ENCODE data around the gene POLR1E.
A peak's percentile ranks its signal among the peaks of the same experiment; 100 is the strongest.
"Not testable (repeated sequence)": the region's sequence is repeated elsewhere in the genome, so short reads cannot be mapped to it uniquely, and the experiment has no call there.

The POLR1E gene

DNA sequence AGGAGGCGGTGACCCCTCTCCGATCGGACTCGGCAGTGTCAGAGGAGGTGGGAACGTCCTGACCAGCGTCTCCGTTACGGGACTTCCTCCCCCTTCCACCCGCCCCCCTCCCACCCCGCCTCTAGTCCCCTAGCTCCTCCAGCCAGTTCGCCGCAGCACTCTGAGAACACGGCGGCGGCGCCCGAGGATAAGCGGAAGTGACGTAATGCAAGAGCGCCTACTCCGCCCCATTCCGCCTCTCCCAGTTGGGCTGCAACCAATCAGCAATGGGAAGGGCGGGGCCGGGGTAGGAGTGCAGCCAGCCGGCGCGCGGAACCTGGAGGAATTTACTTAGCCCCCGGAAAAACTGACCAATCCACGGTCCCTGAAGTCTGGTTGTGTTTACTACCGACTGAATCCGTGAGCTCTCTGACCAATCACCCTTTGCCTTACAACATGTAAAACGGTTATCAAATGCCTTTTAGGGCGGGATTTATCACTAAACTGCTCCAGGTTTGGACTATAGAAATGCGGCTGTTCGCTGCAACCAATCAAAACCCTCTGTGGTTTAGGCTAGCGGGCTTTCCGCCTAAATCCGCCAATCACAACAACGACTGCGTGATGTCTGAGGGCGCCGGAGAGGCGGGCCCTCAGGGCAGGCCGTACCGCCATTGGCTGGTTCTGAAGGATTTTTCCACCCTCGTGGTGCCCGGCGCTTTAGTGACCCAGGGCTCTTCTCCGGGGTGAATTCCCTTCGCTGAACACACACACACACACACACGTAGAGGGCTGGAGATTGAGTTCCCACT is 20.3 kb upstream of the POLR1E start, which contains the start of gene ZBTB5:
TSS of gene ZBTB5 (minus strand) at position 202 of the 788 bp plus-strand sequence. CDS start 22,899 bp downstream, outside the sequence.
- DNase-seq, result peak; percentile 97 to 99

DNA sequence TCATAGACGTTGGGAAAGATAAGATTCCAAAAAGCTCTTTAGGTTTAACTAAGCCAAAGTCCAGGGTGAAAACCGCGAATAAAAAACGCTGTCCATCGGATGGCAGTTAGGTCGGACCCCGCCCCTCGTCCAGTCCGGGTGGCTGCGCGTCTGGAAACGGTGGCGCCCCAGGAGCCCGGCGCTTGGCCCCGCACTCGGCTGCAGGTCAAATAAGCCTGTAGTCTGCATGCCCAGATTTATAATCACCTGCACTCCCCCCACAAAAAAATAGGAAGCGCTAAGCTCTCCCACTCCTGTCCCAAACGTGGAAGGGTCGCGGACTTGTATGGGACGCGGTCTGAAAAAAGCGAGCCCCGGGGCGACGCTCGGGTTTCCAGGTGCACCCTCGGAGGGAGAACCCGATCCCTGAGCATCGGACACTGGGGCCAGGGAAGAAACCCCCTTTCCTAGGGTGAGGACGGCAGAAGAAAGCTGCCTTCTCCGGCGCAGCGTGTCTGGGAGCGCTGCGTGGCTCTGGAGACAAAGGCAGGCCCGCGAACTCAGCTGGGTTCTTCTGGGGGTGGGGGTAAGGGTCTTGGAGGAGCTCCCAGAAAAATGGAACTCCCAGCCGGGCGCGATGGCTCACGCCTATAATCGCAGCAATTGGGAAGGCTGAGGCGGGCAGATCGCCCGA is 19.6 kb upstream of the POLR1E start:
- peak in 1 of 2 experiments; percentile 13 for DNase-seq

DNA sequence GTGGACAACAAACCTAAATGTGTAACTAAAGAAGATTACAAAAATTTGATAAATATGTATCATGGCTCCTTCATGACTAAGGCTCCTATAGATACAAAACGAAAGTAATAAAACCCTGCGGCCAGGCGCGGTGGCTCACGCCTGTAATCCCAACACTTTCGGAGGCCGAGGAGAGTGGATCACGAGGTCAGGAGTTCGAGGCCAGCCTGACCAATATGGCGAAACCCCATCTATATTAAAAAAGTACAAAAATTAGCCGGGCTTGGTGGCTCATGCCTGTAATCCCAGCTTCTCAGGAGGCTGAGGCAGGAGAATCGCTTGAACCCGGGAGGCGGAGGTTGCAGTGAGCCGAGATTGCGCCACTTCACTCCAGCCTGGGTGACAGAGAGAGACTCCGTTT is 18.2 kb upstream of the POLR1E start:
- not testable (repeated sequence) for DNase-seq

DNA sequence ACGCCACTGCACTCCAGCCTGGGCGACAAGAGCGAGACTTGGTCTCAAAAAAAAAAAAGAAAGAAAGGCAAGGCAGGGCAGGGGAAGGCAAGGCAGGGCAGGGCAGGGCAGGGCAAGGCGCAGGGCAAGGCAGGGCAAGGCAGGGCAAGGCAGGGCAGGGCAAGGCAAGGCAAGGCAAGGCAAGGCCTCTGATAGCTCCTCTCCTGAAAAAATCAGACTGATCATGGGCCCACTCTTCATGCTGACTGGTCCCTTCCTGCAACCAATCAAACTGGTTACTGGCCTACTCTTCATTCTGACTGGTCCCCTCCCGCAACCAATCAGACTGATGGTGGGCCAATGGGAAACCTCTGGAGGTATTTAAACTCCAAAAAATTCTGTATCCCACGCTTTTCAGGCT is 17.1 kb upstream of the POLR1E start:
- no peak for DNase-seq

DNA sequence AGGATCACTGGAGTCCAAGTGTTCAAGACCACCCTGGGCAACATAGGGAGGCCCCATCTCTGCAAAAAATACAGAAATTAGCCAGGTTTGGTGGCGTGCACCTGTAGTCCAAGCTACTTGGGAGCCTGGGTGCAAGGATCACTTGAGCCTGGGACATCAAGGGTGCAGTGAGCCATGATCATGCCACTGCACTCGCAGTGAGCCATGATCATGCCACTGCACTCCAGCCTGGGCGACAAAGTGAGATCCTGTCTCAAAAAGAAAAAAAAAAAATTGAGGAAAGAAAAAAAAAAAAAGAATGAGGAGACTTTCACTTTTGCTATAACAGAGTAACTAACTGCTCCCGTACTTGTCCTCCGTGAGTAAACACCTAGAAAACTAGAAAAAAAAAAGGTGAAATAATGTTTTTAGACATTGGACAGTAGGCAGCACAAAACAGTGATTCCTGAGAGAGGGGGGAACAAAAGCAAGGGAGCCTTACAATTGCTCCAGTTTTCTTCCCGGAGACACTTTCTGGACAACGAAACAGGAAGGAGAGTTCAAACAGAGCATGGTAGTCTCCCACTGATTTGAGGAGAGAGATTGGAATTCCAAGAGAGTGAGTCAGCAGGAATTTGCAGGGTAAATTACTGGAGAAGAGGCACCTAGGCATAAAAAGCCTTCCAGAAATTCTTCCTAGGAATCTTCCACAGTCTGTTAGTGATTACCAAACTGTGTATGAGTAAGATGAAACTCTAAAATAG is 13.6 kb upstream of the POLR1E start:
- no peak for DNase-seq

DNA sequence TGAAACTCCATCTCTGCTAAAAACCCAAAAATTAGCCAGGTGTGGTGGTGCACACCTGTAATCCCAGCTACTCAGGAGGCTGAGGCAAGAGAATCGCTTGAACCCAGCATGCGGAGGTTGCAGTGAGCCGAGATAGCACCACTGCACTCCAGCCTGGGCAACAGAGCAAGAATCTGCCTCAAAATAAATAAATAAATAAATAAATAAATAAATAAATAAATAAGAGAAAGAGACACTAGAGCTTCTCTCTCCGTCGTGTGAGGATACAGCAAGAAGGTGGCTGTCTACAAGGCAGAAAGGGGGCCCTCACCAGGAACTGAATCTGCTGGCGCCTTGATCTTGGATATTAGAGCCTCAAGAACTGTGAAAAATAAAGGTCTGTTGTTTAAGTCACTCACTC is 11.8 kb upstream of the POLR1E start:
- DNase-seq, result not testable (repeated sequence)

DNA sequence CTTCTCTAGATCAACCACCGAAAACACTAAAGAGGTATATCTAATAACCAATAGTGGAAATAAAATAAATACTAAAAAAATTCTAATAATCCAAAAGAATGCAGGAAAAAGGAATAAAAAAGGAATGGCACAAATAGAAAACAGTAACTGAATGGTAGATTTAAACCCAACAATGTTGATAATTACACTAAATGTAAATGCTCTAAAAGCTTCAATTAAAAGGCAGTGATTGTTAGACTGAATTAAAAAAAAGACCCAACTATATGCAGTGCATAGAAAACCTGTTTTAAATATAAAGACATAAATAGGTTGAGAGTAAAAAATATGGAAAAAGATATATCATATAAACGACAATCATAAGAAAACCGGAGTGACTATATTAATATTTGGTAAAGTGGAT is 11.3 kb upstream of the POLR1E start:
- DNase-seq, result no peak

DNA sequence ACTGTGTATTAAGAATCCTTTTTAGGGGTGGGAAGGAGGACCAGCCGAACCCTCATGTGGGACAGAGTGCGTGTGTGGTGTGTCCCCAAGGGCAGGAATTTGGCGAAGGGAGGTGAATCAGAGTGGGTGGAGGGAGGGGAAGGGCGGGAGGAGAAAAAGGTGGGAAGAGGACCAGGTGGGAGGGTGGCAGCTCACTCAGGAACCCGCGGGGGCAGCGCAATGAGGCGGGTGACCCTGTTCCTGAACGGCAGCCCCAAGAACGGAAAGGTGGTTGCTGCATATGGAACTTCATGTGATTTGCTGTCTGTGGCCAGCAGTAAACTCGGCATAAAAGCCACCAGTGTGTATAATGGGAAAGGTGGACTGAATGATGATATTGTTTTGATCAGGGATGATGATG is 8.8 kb upstream of the POLR1E start:
- DNase-seq, result no peak

DNA sequence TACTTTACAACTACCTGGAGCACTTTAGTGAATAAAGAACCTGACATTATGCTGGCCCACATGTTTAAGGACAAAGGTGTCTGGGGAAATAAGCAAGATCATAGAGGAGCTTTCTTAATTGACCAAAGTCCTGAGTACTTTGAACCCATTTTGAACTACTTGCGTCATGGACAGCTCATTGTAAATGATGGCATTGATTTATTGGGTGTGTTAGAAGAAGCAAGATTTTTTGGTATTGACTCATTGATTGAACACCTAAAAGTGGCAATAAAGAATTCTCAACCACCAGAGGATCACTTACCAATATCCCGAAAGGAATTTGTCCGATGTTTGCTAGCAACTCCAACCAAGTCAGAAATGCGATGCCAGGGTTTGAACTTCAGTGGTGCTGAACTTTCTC is 8.3 kb upstream of the POLR1E start:
- DNase-seq, result not testable (repeated sequence)

DNA sequence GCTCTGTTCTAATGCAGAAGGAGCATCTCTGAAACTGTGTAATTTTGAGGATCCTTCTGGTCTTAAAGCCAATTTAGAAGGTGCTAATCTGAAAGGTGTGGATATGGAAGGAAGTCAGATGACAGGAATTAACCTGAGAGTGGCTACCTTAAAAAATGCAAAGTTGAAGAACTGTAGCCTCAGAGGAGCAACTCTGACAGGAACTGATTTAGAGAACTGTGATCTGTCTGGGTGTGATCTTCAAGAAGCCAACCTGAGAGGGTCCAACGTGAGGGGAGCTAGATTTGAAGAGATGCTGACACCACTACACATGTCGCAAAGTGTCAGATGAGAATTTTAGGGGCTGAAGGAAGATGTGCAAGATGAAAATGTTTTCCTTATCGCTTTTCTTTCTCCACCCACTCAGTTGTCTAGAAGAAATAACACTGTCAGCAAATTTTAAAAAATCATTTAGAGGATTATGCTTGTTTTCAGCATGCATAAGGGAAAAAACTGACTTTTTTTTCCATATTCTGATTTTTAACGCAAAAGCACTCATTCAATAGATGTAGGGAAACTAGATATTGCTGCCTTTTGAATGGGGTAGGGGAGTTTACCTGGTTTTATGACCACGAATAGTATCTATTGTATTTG is 7.6 kb upstream of the POLR1E start:
- not testable (repeated sequence) for DNase-seq

DNA sequence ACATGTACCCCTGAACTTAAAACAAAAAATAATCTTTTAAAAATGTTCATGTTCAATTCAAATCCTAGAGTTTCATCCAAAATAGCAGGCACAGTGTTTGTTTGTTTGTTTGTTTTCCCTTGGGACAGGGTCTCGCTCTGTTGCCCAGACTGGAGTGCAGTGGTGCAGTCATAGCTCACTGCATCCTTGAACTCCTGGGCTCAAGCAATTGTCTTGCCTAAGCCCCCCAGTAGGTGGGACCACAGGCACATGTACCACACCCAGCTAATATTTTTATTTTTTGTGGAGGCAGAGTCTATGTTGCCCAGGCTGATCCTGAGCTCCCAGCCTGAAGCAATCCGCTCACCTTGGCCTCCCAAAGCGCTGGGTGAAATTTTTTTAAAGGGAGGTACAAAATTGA is 5.0 kb upstream of the POLR1E start:
- DNase-seq, result no peak

DNA sequence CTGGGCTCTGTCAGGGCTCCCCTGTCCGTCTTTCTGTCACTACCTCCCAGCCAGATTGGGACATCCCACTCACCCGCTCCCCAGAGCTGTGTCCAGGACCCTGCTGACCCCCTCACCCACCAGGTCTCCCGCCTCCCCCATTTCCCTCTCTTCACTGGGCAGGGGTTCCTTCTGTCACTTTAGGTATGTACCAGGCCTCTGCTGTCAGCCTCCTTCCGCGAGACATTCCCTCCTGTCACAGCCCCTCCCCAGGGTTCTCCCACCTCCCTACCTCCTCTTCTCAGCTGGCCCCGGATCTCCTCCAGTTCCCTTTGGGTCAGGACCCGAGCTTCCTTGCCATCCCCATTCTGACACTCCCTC is 488 bp downstream of the POLR1E start:
- DNase-seq, result no peak

DNA sequence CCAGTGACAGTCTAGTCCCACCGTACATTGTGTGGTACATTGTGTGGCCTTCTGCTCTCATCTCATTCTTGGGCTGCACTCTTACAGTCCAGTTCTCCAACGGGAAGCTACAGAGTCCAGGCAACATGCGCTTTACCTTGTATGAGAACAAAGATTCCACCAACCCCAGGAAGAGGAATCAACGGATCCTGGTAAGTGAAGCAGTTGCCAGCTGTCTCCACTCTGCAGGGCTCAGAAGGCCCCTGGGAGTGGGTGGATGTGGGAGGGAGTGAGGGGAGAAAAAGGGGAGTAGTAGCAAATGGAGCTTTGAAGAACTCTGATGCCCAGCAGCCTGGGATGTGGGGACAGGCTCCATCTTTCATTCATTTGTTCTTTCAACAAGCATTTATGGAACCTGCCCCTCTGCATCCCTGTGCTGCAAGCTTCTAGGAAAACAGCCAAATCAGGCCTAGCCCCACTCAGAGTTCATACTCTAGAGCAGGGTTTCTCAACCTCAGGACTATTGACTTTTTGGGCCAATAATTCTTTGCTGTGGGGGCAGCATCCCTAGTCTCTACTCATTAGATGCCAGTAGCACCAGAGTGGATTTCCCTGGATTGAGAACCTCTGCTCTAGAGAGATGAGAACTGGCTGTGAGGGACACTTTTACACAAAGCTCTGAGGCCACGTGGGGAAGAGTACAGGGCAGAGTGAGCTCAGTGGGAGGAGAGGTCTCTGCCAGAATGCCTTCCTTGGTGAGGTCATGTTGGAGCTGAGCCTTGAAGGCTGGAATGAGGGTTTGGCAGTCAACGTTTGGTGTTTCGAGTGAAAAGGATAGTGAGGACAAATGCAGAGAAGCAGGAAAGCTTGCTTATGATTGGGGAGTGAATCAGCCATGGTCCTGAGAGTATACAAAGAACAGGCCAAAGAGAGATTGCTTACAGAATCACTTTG is 1.1 kb downstream of the POLR1E start:
- DNase-seq, result no peak

DNA sequence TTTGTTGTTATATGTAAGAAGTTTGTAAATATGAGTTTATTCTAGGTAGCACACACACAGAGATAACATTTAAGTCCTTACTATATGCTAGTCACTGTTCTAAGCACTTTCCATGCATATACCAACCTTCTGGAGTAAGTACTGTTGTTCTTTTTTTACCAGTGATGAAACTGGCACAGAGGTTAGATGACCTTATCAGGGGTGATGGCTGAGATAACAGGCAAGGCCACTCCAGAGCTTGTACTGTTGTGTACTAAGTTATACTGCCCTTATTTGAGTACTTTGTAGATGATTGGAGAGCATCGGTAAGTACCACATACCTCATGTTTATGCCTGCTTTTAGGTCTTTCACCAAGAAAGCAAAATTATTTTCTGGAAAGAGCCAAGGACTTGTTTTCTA is 6.2 kb downstream of the POLR1E start:
- no peak for DNase-seq

DNA sequence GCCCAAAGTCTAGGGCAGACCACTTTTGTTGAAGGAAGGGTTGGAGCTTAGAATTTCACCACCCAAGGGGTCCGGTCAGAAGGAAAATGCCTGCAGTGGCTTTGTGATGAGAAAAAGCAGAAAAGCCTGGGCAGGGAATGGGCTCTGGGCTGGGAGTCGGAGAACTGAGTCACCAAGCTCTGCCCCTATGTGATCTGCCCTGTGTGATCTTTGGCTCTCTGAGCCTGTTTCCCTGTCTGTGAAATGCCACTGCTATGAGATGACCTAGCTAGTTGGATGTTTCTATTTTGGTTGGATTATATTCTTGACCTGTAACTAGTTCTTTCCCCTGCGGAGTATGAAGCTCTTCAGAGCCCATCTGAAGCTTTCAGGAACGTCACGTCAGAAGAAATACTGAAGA is 9.8 kb downstream of the POLR1E start:
- no peak for DNase-seq

DNA sequence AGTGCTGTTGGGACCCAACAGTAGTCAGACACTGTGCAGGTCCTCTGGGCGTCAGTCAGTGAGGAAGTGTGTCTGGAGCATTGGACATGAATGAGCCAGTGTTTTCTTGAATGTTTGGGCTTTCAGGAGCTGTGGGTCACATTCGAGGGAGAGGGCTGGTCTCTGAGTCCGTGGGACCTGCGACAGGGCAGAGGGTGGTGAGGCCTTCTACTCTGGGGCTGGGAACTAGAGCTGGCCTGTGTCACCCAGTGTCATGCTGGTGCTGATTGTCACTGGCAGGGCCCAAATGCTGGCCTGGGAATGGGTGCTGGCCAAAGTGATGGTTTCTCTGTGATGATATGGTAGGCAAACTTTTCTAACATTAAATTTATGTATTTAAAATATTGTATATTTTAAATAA is 10.3 kb downstream of the POLR1E start:
- DNase-seq, result no peak

DNA sequence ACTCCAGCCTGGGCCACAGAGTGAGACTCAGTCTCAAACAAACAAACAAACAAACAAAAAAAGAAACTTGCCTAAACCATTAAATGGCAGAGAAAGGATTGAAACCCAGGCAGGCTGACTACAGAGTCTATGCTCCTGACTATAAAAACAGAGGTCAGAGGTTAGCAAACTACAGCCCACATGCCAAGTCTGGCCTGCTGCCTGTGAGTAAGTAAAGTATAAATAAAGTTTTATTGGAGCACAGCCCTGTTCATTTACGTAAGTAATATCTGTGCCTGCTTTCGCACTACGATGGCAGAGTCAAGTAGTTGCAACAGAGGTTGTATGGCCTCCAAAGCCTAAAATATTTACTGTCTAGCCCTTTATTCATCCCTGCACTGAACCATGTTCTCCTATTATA is 11.6 kb downstream of the POLR1E start:
- no peak for DNase-seq

DNA sequence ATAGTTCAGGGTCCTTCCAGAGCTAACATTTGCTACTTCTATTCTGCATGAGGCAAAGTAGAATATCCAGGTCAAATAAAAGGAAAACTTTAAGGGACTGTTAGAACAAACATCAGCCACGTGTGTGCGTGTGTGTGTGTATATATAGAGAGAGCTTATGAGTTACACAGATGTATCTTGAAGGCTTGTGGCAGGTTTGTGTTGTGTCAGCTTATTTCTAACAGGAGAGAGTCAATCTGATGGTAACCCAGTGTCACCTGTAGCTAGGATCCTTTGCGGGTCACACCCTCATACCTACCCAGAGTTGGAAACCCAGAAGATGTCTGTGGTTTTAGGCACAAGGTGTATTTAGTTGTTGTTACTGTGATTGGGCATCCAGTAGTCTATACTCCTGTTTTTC is 12.7 kb downstream of the POLR1E start:
- no peak for DNase-seq

DNA sequence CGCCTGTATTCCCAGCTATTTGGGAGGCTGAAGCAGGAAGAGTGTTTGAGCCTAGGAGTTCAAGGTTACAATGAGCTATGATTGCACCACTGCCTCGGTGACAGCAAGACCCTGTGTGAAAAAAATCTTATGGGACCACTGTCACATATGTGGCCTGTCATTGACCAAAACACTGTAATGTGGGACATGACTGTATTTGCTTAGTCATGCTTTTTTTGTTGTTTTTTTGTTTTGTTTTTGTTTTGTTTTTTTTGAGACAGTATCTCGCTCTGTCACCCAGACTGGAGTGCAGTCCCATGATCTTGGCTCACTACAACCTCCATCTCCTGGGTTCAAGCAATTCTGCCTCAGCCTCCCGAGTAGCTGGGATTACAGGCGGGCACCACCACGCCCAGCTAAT is 13.5 kb downstream of the POLR1E start:
- DNase-seq, result no peak

DNA sequence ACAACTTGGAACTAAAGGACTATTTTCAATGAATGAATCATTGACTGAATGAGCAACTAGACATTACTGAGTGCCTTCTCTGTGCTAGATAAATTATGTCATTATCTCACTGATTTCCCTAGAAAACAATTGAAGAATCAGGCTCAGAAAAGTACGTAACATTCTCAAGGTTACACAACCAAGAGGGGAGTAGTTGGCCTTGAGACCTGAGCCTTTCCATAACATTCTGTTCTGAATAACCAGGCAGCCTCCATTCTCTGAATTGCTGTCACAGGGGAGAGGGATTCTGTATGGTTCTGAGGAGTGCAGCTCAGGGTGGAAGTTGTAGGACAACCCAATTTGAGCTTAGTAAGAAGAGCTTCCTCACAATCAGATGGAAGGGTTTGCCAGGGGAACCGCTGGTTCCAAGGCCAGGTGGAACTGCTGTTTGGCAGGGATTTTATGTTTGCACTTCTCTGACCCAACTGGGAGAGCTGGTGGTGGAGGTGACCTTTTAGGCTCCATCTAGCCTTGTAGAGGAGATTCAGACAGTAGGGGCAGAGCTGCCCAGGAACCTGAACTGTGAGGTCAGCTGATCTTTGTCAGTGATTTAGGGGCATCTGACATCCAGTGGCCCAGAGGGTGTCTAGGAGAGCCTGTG is 16.3 kb downstream of the POLR1E start:
- no peak for DNase-seq

DNA sequence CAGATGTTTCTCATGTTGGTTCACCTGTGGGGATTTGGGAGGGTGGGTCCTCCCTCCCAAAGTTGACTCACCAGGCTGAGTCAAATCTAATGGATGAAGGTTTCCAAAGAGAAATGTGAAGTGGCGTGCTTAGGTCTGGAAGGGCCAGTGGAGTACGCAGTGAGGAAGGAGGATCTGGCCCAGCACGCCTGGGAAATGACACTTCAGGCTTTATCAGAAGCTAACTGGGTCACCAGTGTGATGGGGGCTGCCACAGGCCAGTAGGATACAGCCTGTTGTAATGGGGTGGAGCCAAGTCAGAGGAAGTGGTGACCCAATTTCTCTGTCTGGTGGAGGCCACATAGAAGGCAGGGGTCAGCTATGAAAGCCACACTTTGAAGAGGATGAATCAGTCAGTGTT is 18.0 kb downstream of the POLR1E start:
- DNase-seq, result no peak

DNA sequence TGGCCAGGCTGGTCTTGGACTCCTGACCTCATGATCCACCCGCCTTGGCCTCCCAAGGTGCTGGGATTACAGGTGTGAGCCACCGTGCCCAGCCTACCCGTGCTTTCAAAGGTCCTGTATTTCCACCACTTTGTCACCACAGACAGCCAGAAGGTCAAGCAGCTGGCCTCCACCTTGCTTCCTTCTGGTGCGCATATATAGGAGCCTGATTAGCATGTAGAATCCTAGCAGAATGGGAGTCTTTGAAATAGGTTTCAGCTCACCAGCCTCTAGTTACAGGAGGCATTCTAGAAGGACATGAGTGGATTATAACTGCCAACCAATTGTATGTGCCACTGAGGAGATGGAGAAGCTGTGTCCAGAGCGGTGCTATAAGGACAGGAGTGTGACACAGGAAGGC is 18.9 kb downstream of the POLR1E start:
- no peak for DNase-seq
